Kidney (tissue), 14 donors: ENCODE data around the gene DRG2. TPM values are rescaled to one million over a fixed set of nuclear protein-coding genes. Genes with fewer than 3 reads are reported as not detected.

Source experiments
- DNase-seq, 5 donors: peaks; one replicate each; pipeline ENCODE4 v3.0.0-alpha.2; 2013 to 2020
- FAIRE-seq: peaks from 2 replicates; lab custom pipeline; 2012; peaks lifted over from hg19 to GRCh38; lab: Jason Lieb, UNC
- H3K27ac ChIP-seq, 2 donors: one replicate each; pipeline ENCODE4 v1.7.0; 2013; ENCODE audit warnings: low read depth in 2 of 2, low read length in 2 of 2, inconsistent platforms in 1 of 2
- H3K27me3 ChIP-seq: one replicate; pipeline ENCODE4 v1.7.1; 2013; ENCODE audit warnings: low read length, inconsistent platforms; ENCODE audit not compliant: control insufficient read depth, insufficient read depth
- H3K36me3 ChIP-seq, 3 donors: one replicate each; pipeline versions ENCODE4 v1.7.0 to v1.7.1; 2013; ENCODE audit warnings: low read length in 3 of 3, control low read depth in 1 of 3, inconsistent platforms in 1 of 3; ENCODE audit not compliant: insufficient read depth in 3 of 3, control insufficient read depth in 2 of 3
- H3K4me1 ChIP-seq, 3 donors: one replicate each; pipeline versions ENCODE4 v1.7.0 to v1.7.1; 2013; ENCODE audit warnings: low read length in 3 of 3, inconsistent platforms in 1 of 3, low read depth in 1 of 3; ENCODE audit not compliant: control insufficient read depth in 2 of 3, insufficient read depth in 2 of 3
- H3K4me3 ChIP-seq, 3 donors: one replicate each; pipeline versions ENCODE4 v1.7.0 to v1.8.1; 2013; ENCODE audit warnings: low read length in 3 of 3, control low read depth in 1 of 3, inconsistent platforms in 1 of 3
- H3K9ac ChIP-seq, 3 donors: one replicate each; pipeline versions ENCODE4 v1.7.0 to v1.7.1; 2013; ENCODE audit warnings: low read length in 3 of 3, control low read depth in 1 of 3, inconsistent platforms in 1 of 3
- H3K9me3 ChIP-seq, 3 donors: one replicate each; pipeline versions ENCODE4 v1.7.0 to v1.7.1; 2013; ENCODE audit warnings: low read length in 3 of 3, control low read depth in 1 of 3, inconsistent platforms in 1 of 3; ENCODE audit not compliant: control insufficient read depth in 2 of 3, insufficient read depth in 1 of 3
- intact Hi-C: fragments of 100-400 bp; cut with DNase I; formaldehyde crosslinking; loops from one replicate; pipeline ENCODE4 v1.11.1; 2022
- polyA plus RNA-seq: library from polyadenylated mRNA; stranded (reverse); fragments of 350-450 nt; fragmentation: Illumina TruSeq; extraction: RNeasy Lipid Tissue Mini Kit (QIAGEN cat#74804); gene quantifications from one replicate; pipeline ENCODE4 v1.2.3, GENCODE V29; 2014; ENCODE audit warnings: low read depth, low replicate concordance; ENCODE audit not compliant: insufficient read depth
- total RNA-seq: library from RNA; stranded (reverse); fragmentation: NEBNext Ultra II Directional; extraction: Animal tissue kit (Norgen Biotek cat#: 25700); gene quantifications from one replicate; pipeline ENCODE4 v1.2.1, GENCODE V29; 2021
- TF ChIP-seq, protein P1 (sequence below): IDR thresholded peaks from 3 replicates; pipeline ENCODE4 v1.5.1; 2012; ENCODE audit warnings: mild to moderate bottlenecking, moderate library complexity, borderline replicate concordance; ENCODE audit not compliant: insufficient read depth; ENCODE audit errors: extremely low read depth
- donor health status: control.
- donor health status: control.
- donor health status: control.
- donor health status: control.
- donor health status: control.
- donor health status: DM: yes; HTN: yes; CAD: no.
- donor health status: Normal renal cell carcinoma (clear cell type).

Gene DRG2
- total and polyA plus RNA-seq, 2 donors from 2014 or later: 39.2 to 49.3 TPM

DNA sequence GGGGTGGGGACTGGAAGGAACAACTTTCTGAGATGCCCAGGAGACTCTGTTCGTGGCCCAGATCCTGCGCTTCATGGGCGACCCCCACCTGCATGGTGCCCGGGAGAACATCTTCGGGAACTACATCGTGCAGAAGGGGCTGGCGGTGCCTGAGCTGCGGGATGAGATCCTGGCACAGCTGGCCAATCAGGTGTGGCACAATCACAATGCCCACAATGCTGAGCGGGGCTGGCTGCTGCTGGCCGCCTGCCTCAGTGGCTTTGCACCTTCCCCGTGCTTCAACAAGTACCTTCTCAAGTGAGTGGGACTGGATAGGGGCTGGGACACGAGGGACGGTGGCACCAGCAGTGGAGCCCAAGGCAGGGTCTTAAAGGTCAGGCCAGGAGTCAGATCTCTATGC, 58.1 kb downstream of the DRG2 start:
- TF ChIP-seq, protein P1, sequence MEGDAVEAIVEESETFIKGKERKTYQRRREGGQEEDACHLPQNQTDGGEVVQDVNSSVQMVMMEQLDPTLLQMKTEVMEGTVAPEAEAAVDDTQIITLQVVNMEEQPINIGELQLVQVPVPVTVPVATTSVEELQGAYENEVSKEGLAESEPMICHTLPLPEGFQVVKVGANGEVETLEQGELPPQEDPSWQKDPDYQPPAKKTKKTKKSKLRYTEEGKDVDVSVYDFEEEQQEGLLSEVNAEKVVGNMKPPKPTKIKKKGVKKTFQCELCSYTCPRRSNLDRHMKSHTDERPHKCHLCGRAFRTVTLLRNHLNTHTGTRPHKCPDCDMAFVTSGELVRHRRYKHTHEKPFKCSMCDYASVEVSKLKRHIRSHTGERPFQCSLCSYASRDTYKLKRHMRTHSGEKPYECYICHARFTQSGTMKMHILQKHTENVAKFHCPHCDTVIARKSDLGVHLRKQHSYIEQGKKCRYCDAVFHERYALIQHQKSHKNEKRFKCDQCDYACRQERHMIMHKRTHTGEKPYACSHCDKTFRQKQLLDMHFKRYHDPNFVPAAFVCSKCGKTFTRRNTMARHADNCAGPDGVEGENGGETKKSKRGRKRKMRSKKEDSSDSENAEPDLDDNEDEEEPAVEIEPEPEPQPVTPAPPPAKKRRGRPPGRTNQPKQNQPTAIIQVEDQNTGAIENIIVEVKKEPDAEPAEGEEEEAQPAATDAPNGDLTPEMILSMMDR: no peak
- Histone ChIP-seq H3K4me3 (no peak overlapping the region), H3K27me3 (no peaks in the 10 kb centered on the region), H3K9ac (no peak overlapping the region), H3K27ac (no peak overlapping the region), H3K36me3 (no peaks in the 10 kb centered on the region), H3K4me1 (peaks cover 0 to 3% (median 0%) of the 10 kb centered on the region in 3 donors), H3K9me3 (no peaks in the 10 kb centered on the region)
- DNase-seq (peak in 1 of 5 donors; percentile 39), FAIRE-seq (no peak)
- intact Hi-C loops: no loop called here

DNA sequence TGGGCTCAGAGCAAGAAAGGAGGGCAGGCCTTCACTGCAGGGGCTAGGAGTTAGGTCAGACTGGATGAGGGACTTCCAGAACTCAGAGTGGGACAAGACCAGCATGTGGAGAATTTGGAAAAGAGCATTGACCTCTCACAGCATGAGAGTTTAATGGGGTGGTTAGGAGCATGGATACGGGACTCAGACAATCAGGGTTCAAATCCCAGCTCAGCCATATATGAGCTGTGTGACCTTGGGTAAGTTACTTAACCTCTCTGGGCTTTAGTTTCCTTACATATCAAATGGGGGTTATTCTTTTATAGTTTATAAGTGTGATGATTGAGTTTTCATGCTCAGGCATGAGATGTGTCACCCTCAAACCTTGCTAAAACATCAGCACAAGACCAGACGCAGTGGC, 58.5 kb downstream of the DRG2 start:
- Histone ChIP-seq H3K4me1 (peaks cover 0 to 3% (median 0%) of the 10 kb centered on the region in 3 donors), H3K27ac (no peak overlapping the region), H3K4me3 (no peak overlapping the region), H3K36me3 (no peaks in the 10 kb centered on the region), H3K9ac (no peak overlapping the region), H3K27me3 (no peaks in the 10 kb centered on the region), H3K9me3 (no peaks in the 10 kb centered on the region)
- FAIRE-seq: no peak
- TF ChIP-seq, protein P1: no peak
- intact Hi-C loops: no loop called here
- no peak for DNase-seq

DNA sequence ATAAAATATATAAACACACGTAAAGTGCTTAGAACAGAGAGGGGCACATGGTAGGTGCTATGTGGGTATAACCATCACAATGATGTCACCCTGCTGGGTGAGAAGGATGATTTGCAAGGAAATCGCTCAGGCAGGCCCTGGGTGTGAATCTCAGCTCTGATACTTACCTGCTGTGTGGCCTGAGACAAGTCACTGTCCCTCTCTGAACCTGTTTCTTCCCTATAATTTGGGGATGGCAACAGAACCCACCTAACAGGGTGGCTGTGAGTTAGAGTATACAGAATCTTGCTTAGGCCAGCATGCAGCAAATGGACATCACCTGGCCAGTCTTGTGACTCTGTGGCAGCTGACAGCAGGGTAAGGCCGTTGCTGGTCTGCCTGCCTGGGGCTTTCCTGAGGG, 59.2 kb downstream of the DRG2 start:
- H3K9ac ChIP-seq: no peak overlapping the region
- peaks cover 0 to 3% (median 0%) of the 10 kb centered on the region in 3 donors for H3K4me1 ChIP-seq
- H3K36me3 ChIP-seq: no peaks in the 10 kb centered on the region
- intact Hi-C loops: no loop called here
- no peak for FAIRE-seq
- TF ChIP-seq, protein P1: no peak
- DNase-seq: no peak
- no peak overlapping the region for H3K4me3 ChIP-seq
- H3K9me3 ChIP-seq: no peaks in the 10 kb centered on the region
- H3K27ac ChIP-seq: no peak overlapping the region
- H3K27me3 ChIP-seq: no peaks in the 10 kb centered on the region

DNA sequence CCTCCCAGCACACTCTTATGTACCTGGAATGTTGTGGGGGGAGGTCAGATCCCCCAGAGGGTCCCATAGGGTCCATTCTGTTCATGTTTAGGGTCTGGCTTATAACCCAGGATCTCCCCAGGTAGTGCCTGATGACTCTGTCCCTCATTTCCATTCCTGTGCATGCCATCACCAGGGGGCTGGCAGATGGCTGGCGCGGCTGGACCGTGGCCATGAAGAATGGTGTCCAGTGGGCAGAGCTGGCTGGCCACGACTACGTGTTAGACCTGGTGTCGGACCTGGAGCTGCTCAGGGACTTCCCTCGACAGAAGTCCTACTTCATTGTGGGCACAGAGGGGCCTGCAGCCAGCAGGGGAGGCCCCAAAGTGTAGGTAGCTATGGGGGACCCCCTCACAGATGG, 60.8 kb downstream of the DRG2 start:
- Histone ChIP-seq H3K9ac (no peak overlapping the region), H3K4me1 (peaks cover 0 to 5% (median 3%) of the 10 kb centered on the region in 3 donors), H3K4me3 (no peak overlapping the region), H3K27me3 (no peaks in the 10 kb centered on the region), H3K27ac (no peak overlapping the region), H3K36me3 (no peaks in the 10 kb centered on the region), H3K9me3 (no peaks in the 10 kb centered on the region)
- TF ChIP-seq, protein P1: no peak
- no peak for DNase-seq
- no peak for FAIRE-seq
- intact Hi-C loops: no loop called here
